Measurements from ENCODE around the gene CHGA.

CHGA gene

GRCh38 chr14:92925446-92925845, 2.5 kb downstream of the CHGA start:
- H3K27ac ChIP-seq (ENCODE audit: low read length): no peak overlapping the region
- H3K4me3 ChIP-seq (ENCODE audit: low read depth in 1 of 2, low read length in 2 of 2): no peak overlapping the region
- peaks cover 0 to 4% of the 10 kb centered on the region in 2 donors for H3K4me1 ChIP-seq (ENCODE audit: control insufficient read depth in 1 of 2, insufficient read depth in 2 of 2, low read length in 2 of 2)
- H3K27me3 ChIP-seq (ENCODE audit: low read depth, low read length): no peaks in the 10 kb centered on the region
- H3K36me3 ChIP-seq (ENCODE audit: control insufficient read depth in 1 of 2, insufficient read depth in 2 of 2, low read length in 2 of 2): no peaks in the 10 kb centered on the region
- no peaks in the 10 kb centered on the region for H3K9me3 ChIP-seq (ENCODE audit: control insufficient read depth in 1 of 2, low read length in 2 of 2)

- no peaks in the 10 kb centered on the region for H3K36me3 ChIP-seq (ENCODE audit: control insufficient read depth in 1 of 2, insufficient read depth in 2 of 2, low read length in 2 of 2)
- no peaks in the 10 kb centered on the region for H3K9me3 ChIP-seq (ENCODE audit: control insufficient read depth in 1 of 2, low read length in 2 of 2)
- H3K27ac ChIP-seq (ENCODE audit: low read length): no peak overlapping the region
- H3K27me3 ChIP-seq (ENCODE audit: low read depth, low read length): no peaks in the 10 kb centered on the region
- peaks cover 0 to 4% of the 10 kb centered on the region in 2 donors for H3K4me1 ChIP-seq (ENCODE audit: control insufficient read depth in 1 of 2, insufficient read depth in 2 of 2, low read length in 2 of 2)
- no peak overlapping the region for H3K4me3 ChIP-seq (ENCODE audit: low read depth in 1 of 2, low read length in 2 of 2)
Observed at GRCh38 chr14:92926180-92926845, 3.4 kb downstream of the CHGA start.

- Histone ChIP-seq H3K9me3 (ENCODE audit: control insufficient read depth in 1 of 2, low read length in 2 of 2) (no peaks in the 10 kb centered on the region), H3K4me1 (ENCODE audit: control insufficient read depth in 1 of 2, insufficient read depth in 2 of 2, low read length in 2 of 2) (peaks cover 0 to 4% of the 10 kb centered on the region in 2 donors), H3K27me3 (ENCODE audit: low read depth, low read length) (no peaks in the 10 kb centered on the region), H3K4me3 (ENCODE audit: low read depth in 1 of 2, low read length in 2 of 2) (no peak overlapping the region), H3K27ac (ENCODE audit: low read length) (no peak overlapping the region), H3K36me3 (ENCODE audit: control insufficient read depth in 1 of 2, insufficient read depth in 2 of 2, low read length in 2 of 2) (no peaks in the 10 kb centered on the region)
Observed at GRCh38 chr14:92926931-92927330, 4.0 kb downstream of the CHGA start.

DNA sequence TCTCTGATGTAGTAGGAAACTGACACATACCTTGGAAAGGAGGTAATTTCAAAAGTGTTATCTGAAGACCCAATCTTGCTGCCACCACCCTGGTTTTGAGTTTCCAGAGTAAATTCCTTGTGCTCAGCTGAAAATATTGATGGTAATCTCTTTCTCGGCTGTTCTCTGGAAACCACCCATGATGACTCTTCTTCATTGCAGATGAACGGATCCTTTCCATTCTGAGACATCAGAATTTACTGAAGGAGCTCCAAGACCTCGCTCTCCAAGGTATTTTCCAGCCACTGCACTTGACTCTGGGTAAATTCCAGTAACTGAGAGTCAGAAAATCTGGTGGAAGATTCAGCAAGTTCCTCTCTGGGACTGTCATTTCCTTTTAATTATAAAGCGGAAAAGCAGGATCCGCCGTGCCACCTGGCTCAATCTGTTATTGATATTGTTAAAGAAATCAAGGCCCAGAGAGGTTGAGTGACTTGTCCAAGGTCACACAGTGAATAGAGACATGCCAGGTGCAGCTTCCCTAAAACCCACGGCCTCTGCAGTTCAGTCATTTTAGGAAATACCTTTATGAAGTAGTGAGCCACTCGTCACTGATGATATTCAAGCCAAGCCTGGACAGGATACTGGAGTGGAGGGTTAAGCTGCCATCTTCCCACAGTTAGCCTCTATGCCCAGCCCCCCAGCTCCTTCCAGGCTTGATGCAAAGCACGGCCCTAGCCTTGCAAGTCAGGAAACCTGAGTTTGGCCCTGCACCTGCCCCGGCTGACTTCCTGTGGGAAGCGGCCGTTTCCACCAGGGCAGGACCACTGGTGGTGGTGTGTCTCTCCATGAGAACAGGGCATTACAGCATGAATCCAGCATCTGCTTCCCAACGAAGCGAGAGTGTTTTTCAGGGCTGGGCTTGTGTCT, 4.7 kb downstream of the CHGA start:
- H3K36me3 ChIP-seq (ENCODE audit: control insufficient read depth in 1 of 2, insufficient read depth in 2 of 2, low read length in 2 of 2): no peaks in the 10 kb centered on the region
- no peaks in the 10 kb centered on the region for H3K27me3 ChIP-seq (ENCODE audit: low read depth, low read length)
- H3K9me3 ChIP-seq (ENCODE audit: control insufficient read depth in 1 of 2, low read length in 2 of 2): no peaks in the 10 kb centered on the region
- no peak overlapping the region for H3K27ac ChIP-seq (ENCODE audit: low read length)
- peaks cover 0 to 4% of the 10 kb centered on the region in 2 donors for H3K4me1 ChIP-seq (ENCODE audit: control insufficient read depth in 1 of 2, insufficient read depth in 2 of 2, low read length in 2 of 2)
- no peak overlapping the region for H3K4me3 ChIP-seq (ENCODE audit: low read depth in 1 of 2, low read length in 2 of 2)

DNA sequence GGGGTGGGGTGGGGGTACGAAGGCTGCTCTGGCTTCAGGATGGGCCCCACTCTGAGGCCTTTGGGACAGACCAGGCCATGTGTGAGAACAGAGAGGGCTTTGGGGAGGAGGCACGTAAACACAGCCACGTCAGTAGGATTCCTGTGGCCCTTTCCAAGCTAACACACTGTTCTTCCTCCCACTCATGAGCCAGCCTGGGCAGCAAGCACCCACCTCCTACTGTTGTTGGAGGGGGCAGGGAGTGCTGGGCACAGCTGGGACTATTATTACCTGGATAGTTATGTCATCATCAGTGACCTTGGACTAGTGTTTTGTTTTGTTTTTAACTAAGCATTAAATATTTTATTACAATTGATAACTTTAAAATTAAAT, 5.3 kb downstream of the CHGA start:
- H3K4me1 ChIP-seq (ENCODE audit: control insufficient read depth in 1 of 2, insufficient read depth in 2 of 2, low read length in 2 of 2): no peaks in the 10 kb centered on the region
- no peaks in the 10 kb centered on the region for H3K27me3 ChIP-seq (ENCODE audit: low read depth, low read length)
- H3K36me3 ChIP-seq (ENCODE audit: control insufficient read depth in 1 of 2, insufficient read depth in 2 of 2, low read length in 2 of 2): no peaks in the 10 kb centered on the region
- H3K4me3 ChIP-seq (ENCODE audit: low read depth in 1 of 2, low read length in 2 of 2): no peak overlapping the region
- no peak overlapping the region for H3K27ac ChIP-seq (ENCODE audit: low read length)
- no peaks in the 10 kb centered on the region for H3K9me3 ChIP-seq (ENCODE audit: control insufficient read depth in 1 of 2, low read length in 2 of 2)

GRCh38 chr14:92928961-92929688, 6.2 kb downstream of the CHGA start:
- H3K4me3 ChIP-seq (ENCODE audit: low read depth in 1 of 2, low read length in 2 of 2): no peak overlapping the region
- no peak overlapping the region for H3K27ac ChIP-seq (ENCODE audit: low read length)
- no peaks in the 10 kb centered on the region for H3K9me3 ChIP-seq (ENCODE audit: control insufficient read depth in 1 of 2, low read length in 2 of 2)
- no peaks in the 10 kb centered on the region for H3K36me3 ChIP-seq (ENCODE audit: control insufficient read depth in 1 of 2, insufficient read depth in 2 of 2, low read length in 2 of 2)
- H3K4me1 ChIP-seq (ENCODE audit: control insufficient read depth in 1 of 2, insufficient read depth in 2 of 2, low read length in 2 of 2): no peaks in the 10 kb centered on the region
- no peaks in the 10 kb centered on the region for H3K27me3 ChIP-seq (ENCODE audit: low read depth, low read length)

DNA sequence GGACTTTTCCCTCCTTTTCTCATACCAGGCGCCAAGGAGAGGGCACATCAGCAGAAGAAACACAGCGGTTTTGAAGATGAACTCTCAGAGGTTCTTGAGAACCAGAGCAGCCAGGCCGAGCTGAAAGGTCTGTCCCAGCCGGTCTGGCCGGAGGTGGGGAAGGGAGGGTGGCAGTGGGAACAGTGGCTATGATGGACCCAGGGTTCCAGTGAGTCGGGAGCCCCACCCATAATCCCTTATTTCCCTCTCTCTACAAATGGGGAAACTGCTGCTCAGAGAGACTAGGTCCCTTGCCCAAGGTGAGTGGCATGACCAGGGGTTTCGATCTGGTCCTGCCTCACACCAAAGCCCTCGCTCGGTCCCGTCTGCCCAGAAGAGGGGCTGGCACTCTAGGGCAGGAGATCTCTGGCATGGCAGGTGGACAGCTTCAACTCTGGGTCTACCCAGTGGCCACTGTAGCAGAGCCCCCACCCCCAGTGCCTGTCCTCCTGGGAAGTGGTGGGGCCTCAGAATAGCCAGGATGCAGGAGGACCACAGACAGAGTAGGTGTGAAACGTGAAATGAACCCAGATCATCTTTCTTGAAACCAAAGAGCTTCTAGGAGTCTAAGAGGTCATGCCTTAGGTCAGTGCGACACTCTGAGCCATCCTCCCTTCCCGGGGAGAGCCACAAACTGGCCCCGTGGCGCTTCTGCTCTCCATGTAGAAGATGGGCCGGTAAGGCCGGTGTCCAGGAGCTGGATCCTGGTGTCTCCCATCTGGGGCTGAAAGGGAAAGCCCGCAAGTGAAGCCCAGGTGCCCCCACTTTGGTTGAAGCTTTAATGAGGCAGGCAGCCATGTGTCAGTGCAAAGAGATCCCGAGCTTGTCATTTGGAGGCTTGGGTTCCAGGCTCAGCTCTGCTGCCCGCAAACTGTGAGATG, 7.0 kb downstream of the CHGA start:
- no peak overlapping the region for H3K27ac ChIP-seq (ENCODE audit: low read length)
- H3K9me3 ChIP-seq (ENCODE audit: control insufficient read depth in 1 of 2, low read length in 2 of 2): no peaks in the 10 kb centered on the region
- no peak overlapping the region for H3K4me3 ChIP-seq (ENCODE audit: low read depth in 1 of 2, low read length in 2 of 2)
- H3K36me3 ChIP-seq (ENCODE audit: control insufficient read depth in 1 of 2, insufficient read depth in 2 of 2, low read length in 2 of 2): no peaks in the 10 kb centered on the region
- H3K27me3 ChIP-seq (ENCODE audit: low read depth, low read length): no peaks in the 10 kb centered on the region
- no peaks in the 10 kb centered on the region for H3K4me1 ChIP-seq (ENCODE audit: control insufficient read depth in 1 of 2, insufficient read depth in 2 of 2, low read length in 2 of 2)

DNA sequence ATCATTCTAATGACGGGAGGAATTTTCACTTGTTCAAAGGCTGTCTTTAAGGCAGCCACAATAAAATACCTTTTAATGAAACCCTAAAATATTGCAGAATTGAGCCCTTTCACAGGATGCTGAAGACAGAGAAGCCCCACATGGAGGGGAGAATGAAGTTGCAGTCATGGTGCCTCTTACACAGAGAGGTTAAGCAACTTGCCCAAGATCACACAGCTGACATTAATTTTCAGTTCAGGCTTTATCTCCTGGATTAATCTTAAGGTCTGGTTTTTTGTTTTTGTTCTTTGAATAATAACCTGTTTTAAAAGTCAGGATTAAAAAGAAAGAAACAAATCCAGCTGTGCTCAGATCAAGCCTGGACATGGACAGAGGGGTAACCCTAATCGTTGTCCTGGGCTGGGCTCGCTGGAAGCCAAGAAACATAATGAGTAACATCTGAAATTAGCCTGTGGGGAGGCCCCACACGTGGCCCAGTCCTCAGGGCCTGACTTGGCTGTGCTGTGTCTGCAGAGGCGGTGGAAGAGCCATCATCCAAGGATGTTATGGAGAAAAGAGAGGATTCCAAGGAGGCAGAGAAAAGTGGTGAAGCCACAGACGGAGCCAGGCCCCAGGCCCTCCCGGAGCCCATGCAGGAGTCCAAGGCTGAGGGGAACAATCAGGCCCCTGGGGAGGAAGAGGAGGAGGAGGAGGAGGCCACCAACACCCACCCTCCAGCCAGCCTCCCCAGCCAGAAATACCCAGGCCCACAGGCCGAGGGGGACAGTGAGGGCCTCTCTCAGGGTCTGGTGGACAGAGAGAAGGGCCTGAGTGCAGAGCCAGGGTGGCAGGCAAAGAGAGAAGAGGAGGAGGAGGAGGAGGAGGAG, 8.0 kb downstream of the CHGA start:
- Histone ChIP-seq H3K9me3 (ENCODE audit: control insufficient read depth in 1 of 2, low read length in 2 of 2) (no peaks in the 10 kb centered on the region), H3K36me3 (ENCODE audit: control insufficient read depth in 1 of 2, insufficient read depth in 2 of 2, low read length in 2 of 2) (peaks cover 0 to 9% of the 10 kb centered on the region in 2 donors), H3K4me3 (ENCODE audit: low read depth in 1 of 2, low read length in 2 of 2) (no peak overlapping the region), H3K4me1 (ENCODE audit: control insufficient read depth in 1 of 2, insufficient read depth in 2 of 2, low read length in 2 of 2) (no peaks in the 10 kb centered on the region), H3K27me3 (ENCODE audit: low read depth, low read length) (no peaks in the 10 kb centered on the region), H3K27ac (ENCODE audit: low read length) (no peak overlapping the region)

- no peak overlapping the region for H3K4me3 ChIP-seq (ENCODE audit: low read depth in 1 of 2, low read length in 2 of 2)
- peaks cover 5 to 16% of the 10 kb centered on the region in 2 donors for H3K36me3 ChIP-seq (ENCODE audit: control insufficient read depth in 1 of 2, insufficient read depth in 2 of 2, low read length in 2 of 2)
- no peak overlapping the region for H3K27ac ChIP-seq (ENCODE audit: low read length)
- no peaks in the 10 kb centered on the region for H3K4me1 ChIP-seq (ENCODE audit: control insufficient read depth in 1 of 2, insufficient read depth in 2 of 2, low read length in 2 of 2)
- H3K9me3 ChIP-seq (ENCODE audit: control insufficient read depth in 1 of 2, low read length in 2 of 2): no peaks in the 10 kb centered on the region
- no peaks in the 10 kb centered on the region for H3K27me3 ChIP-seq (ENCODE audit: low read depth, low read length)
Observed at GRCh38 chr14:92931681-92932447, 8.9 kb downstream of the CHGA start.

All from muscle layer of duodenum (tissue), 2 donors.